HG03571 (cell line): Measurements from ENCODE around the gene TMEM174.

Experiments
- ATAC-seq: cut with Tn5 transposase; IDR thresholded peaks from one replicate; pipeline ENCODE4 v1.9.1; 2021; ENCODE audit not compliant: unreplicated experiment

TMEM174 gene, protein sequence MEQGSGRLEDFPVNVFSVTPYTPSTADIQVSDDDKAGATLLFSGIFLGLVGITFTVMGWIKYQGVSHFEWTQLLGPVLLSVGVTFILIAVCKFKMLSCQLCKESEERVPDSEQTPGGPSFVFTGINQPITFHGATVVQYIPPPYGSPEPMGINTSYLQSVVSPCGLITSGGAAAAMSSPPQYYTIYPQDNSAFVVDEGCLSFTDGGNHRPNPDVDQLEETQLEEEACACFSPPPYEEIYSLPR

DNA sequence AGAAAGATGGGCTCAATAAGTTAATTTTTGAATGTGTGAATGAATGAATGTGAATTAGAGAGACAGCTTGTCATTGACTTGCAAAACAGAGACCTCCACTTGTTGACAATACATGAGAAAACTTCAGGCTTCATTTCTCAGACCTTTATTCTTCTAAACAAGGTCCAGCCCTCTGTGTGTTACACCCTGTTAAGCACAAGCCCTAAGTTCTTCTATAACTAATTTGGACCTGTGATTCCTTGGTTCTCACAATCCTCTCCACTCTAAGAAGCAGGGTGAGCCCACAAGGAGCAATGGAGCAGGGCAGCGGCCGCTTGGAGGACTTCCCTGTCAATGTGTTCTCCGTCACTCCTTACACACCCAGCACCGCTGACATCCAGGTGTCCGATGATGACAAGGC lies at the start of gene TMEM174:
Gene TMEM174, plus strand, starts transcription at position 243 of the 400 bp plus-strand sequence. Its CDS starts 51 bp downstream, at position 294.
- no peak for ATAC-seq

DNA sequence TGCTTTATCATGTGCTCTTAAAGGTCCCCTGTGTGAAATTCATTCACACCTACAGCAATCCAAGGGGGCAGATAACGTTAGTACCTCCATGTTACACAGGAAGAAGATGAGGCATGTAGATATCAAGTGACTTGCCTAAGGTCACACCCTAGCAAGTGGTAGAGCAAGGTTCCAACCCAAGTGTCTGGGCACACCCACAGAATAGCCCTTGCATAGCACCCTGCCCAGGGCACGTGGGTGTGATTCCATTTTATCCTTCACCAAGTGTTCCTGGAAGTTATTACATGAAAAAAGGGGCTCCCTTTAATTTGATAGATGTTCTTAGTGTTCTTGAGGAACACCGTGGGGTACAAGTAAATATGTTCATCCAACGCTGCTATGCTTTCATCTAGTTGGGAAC lies 47.7 kb upstream of the TMEM174 start:
- ATAC-seq: no peak

DNA sequence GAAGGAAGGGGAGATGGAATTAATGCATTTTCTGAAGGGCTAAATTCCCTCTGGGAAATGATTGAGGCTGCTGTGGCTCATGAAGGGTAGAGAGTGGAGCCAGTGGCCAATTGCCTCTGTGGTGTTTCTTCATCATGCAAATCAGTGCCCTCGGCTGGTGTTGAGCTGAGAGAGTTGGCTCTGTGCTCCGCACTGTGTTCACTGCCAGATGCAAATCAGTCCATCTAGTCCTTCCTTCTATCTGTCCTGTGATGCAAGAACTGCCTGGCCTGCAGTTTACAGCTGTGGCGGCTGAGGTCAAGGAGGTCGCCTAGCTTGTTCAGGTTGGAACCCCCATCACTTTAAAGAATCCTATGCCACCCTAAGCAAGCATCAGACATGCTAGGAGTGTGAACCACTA lies 46.6 kb upstream of the TMEM174 start:
- no peak for ATAC-seq

DNA sequence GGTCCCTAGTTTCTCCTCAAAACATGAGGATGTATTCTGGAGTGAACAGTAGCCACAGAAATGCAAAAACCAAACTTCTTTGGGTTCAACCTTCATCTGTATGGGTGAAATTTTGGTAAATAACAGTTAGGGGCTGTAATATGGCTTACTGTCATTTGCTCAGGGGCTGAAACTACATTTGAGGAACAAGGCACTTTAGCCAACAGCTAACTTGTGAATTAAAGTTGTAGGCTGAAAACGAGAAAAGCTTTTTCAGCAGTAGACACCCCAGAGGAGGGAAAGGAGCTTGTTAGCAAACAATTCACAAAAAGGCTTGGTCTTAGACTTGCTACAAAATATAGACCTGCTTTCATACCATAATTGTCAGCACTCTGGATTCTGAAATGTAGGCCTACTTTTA lies 46.0 kb upstream of the TMEM174 start:
- no peak for ATAC-seq

DNA sequence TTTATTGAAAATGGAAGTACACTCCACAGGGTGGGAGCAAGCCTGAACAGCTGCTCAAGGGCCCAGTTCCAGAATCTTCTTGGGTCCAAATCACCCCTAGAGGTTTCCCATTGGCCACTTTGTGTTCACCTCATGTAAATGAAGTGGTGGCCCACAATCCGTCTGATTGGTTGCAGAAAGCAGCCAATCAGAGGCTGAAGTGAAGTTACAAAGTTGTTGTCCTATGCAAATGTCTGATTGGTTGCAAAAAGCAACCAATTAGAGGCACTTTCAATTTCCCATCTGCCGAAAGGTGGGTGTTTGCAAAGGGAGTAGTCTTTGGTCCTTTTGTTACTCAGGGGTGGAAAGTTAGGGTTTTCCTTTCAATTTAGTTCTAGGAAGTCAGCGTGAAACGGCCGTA lies 43.9 kb upstream of the TMEM174 start:
- no peak for ATAC-seq

DNA sequence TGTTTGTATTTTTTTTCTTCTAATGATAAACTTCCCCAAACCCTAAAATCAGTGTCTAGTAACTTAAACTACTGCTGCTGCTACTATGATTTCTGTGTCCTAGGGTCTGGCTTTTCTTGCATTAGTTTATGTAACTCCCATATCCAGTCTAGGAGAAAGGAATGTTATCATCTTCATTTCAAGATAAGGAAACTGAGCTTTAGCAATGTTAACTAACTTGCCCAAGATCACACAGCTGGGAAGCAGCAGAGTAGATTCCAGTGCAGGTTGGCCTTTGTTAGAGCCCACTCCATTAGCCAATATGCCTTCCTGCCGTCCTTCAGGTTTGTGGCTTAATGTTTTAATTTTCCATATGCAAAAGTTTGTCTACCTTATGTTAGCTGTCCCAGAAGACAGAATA lies 42.2 kb upstream of the TMEM174 start:
- ATAC-seq: no peak

DNA sequence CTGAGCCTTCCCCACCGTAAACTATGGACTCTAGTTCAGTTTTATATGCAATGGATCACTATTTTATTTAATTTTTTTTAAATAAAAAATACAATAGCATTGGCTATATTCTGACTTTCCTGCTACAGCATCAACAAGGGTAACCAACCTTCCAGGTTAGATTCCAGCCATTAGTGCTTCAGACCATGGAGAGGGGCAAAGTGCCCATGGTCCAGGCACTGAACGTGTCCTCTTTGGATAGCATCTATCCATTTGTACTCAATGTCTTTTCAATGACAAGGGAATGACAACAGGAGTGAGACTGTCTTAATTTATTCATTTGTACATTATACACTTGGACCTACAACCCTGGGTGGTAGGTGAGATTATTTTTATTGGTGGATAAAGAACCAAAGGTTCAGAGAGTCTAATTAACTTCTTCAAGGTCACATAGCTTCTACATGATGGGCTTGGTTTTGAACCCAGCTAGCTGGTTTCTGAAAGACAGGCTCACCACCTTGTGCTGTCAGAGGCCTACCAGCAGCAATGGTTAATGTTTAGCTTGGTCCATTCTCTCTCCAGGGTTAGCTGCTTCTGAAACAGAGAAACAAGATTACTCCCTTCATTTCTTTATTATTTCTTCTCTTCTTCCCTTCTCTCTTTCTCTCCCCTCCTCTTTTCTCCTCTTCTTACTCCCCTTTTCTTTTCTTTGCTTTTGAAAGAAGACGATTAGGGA lies 41.1 kb upstream of the TMEM174 start:
- ATAC-seq: no peak

DNA sequence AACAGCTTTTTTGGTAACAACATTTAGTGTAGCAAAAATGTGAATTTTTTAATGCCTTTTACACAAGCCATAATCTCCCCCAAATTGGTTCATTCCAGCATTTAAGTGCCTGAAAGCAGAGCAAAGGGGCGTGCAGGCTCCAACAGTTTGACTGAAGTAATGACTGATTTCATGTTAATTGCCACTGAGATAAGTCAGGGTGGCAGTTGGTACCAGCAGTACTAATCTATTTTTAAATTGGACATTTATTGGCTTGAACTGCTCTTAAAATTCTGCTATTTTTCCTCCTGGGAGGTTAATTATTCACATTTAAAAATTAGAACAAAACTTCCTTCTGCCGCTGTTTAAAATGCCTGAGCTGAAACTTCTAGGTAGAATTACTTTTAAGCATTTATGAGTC lies 40.2 kb upstream of the TMEM174 start:
- no peak for ATAC-seq

DNA sequence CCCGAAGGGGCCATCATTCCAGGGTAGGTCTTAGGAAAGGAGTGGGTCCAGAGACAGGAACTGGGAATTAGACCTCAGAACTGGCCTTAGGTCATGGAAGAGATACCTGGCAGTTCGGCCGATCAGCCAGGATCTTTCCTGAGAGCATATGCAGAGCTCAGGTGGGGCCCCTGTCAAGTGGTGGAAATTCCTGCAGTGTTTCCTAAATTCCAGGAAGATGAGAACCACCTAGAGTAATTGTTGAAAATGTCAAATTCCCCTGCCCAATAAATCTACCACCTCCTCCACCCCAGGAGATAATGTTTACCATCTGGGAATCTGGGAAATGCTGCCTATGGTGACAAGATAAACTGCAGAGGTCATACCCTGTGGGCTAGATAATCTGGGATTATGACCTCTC lies 38.0 kb upstream of the TMEM174 start:
- no peak for ATAC-seq

DNA sequence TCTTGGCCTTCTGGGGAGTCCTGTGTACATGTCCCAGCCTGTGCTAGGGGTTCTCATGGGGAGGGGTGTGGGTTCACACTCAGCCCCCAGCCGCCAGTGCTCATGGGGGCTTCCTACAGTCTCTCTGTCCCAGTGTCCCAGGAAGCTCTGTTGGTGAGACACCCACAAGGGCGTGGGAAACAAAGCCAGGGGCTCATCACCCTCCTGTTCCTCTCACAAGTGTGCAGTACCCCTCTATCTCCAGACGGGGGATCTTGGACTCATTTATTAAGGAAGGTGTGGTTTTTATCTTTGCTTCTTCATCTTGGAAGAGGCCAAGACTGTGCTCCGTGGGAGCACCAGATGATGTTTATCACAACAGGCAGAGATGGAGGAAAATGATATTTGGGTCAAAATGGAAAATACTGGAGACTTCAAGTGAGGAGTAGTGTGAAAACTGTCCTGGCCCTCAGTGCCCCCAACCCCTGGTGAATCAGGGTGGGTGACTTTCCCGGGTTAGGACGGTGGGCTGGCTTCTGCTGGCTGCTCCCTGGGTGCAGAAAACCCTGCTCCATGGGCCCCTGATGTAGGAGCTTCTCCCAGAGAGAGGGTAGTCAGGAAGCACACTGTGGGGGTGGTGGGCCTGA lies 37.5 kb upstream of the TMEM174 start:
- peak; percentile 53 for ATAC-seq

DNA sequence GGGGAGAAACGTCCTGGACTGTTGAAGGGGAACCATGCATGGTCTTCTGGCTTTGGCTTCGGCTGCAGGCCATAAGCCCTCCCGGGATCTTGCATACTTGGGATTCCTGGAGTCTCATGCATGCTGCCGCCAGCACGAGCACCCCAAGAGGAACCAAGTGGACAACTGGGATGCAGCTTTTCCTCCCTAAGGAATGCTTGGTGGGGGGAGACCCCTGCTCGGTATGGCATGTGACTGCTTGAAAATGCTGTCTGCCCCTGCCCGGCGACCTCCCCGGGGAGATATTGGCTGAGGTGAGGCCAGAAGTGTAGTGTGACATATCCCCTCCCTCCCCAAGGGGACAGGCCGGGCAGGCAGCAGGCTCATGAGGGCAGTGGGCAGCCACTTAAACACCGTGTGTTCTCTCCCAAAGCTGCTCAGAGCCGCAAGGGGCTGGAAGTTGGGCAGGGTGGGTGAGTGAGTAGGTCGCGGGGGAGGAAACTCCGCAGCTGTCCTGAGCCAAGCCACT lies 36.9 kb upstream of the TMEM174 start:
- no peak for ATAC-seq

DNA sequence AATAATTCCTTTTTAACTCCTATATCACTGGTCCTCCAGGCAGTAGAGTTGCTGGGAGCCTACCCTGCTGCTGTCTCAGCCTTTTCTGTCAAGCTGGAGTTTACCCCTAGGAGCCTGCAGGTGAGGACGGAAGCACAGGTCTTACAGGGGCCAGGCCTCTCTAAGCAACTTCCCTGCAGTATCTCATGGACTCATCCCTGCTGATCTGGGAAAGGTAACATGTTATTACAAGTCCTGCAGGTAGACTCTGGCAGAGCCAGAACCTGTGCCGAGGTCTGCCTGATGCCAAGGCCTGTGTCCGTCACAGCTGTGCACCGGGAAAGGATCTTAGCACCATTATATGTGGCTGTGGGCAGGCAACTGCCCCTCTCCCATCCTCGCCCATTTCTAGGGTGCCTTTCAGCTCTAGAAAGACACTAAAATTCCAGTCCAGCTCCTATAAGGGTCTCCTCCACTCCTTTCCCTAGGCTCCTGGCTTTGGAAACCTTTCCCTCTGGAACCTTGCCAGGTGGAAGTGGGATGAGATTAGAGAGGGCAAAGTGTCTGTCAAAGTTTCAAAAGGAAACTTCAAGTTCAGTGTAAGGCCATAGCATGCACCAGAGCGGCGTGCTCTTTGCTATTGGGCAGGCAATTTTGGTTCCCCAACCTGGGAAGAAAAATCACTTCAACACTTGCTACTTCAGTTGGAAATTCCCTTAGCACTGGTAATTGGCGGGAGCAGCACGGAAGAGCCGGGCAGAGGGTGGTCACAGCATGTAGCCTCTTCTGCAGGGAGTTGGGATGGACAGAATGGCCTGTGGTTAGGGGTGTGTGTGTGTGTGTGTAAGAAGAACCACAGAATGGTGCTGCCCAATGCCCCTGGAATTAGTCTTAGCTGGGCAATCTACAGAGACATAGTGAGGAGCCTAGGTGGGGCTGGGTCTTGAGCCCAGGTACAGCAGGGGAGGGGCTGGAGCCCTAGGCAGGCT lies 35.1 kb upstream of the TMEM174 start:
- ATAC-seq: no peak

DNA sequence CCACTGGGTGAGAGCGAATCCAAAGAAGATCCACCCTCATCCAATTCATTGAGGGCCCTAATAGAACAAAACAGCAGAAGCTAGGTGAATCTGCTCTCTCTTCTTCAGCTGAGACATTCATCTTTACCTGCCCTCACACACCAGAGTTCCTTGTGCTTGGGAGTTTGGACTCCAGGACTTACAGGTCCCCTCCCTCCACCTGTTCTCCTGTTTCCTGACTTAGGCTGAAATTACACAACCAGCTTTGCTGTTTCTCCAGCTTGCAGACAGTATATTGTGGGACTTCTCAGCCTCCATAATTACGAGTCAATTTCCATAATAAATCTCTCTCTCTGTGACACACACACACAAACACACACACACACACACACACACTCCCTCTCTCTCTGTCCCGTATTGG lies 33.5 kb upstream of the TMEM174 start:
- no peak for ATAC-seq

DNA sequence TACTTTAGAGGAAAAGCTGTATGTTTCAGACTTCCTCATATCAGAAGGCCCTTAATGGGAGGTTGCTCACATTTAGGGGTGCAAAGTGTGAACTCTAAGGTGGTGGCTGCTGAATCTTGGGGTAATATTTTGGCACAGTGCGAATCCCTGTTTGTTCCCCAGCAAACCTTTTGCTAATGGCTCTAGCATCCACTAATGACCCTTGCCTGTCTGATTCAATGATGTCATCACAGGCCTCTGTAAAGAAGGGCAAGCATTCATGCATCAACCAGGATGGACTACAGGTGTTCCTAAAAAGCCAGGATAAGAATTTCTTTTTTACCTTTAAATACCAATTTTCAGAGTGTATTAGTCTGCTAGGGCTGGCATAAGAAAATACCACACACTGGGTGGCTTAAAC lies 32.2 kb upstream of the TMEM174 start:
- no peak for ATAC-seq

DNA sequence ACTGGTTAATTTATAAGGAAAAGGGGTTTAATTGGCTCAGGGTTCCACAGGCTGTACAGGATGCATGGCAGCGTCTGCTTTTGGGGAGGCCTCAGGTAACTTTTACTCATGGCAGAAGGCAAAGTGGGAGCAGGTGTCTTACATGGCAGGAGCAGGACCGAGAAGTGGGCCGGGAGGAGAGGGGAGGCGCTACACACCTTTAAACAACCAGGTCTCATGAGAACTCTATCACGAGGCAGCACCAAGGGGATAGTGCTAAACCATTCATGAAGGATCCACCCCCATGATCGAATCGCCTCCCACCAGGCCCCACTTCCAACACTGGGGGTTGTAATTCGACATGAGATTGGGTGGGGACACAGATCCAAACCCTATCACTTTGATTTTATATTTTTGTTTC lies 31.0 kb upstream of the TMEM174 start:
- no peak for ATAC-seq

DNA sequence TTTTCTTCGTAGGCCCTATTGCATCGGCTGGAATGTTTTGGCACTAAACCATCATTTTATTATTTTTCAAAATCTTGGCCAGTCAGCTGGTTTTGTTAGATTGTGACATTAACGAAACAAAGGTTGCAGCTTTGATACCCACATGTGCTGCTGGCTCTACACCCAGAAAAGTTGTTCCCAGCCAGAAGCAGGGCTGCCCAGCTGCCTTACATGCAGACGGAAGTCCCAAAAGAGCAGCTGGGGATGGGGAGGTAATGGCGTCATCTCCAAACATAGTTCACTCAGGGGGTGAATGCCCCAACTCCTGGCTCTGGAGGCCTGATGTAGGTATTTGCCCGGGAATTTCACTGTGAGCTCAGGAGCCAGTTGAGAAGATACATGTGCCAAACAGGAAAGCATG lies 29.3 kb upstream of the TMEM174 start:
- ATAC-seq: no peak

DNA sequence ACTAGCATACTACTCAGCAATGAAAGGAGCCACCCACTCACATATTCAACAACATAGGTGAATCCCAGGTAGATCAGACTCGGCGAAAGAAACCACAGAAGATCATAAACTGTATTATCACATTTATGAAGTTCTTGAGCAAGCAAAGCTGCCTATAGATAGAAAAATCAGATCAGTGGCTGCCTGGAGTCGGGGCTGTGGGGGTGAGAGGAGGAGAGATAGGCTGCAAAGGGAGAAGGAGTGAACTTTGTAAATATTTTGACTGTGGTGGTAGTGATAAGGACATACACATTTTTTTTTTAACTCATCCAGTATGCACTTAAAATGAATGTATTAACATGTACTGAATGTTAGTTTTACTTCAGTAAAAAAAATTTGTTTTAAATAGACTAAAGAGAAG lies 23.5 kb upstream of the TMEM174 start:
- no peak for ATAC-seq

DNA sequence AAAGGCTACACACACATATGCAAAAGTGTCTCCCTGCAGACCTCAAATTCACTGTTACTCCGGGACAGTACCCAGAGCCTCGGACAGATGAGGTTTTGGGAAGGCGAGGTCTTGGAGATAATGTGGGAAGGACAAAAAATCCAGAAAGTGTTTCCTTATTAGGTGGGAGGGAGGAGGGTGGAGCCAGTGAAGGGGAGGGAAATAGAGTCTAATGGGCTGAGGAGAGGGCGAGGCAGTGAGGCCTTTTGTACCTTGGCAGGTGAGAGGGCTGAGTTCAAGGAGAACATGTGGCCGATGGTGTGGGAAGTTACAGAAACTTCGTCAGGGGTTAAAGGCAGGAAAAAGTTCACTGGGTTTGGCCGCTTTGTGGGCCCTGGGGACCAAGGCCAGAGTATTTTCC lies 22.1 kb upstream of the TMEM174 start:
- ATAC-seq: no peak

DNA sequence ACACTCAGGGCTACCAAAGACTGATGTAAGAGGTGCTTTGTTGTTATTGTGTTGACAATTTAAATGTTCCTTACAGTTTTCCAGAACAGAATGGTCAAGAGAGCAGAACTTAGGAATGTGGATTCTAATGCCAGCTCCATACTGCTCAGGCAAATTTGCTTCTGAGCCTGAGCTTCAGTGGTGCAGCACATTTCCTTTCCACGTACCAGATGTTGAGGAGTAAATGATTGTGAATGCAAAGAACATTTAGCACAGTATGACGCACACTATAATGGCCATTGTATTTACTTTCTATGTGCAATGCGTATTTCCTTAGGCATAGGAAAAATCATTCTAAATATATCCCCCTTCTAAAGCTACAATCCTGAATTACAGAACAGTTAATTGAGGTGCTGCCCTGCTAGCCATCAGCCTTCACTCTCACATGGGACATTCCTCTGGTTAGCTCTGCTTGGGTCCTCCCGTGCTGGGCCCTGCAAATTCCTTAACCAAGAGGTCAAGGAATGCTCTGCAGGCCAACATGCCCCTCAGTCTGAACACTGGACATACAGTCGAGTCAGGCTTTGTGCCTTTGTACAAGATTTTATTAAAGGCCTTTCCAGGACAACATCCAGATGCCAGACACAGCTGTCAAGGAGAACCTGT lies 21.1 kb upstream of the TMEM174 start:
- ATAC-seq: no peak
